ENCODE results near the gene KRT82.
"Not testable (repeated sequence)": the region's sequence is repeated elsewhere in the genome, so short reads cannot be mapped to it uniquely, and the experiment has no call there.

Gene KRT82

GRCh38 chr12:52434760-52435530 is 28.8 kb upstream of the KRT82 start:
- DNase-seq, result no peak

GRCh38 chr12:52434081-52434733 is 28.1 kb upstream of the KRT82 start, which contains the start of gene KRT75:
Gene KRT75, minus strand, starts transcription at chr12:52434371. Its CDS starts 67 bp downstream, at chr12:52434304.
- DNase-seq, result no peak

- DNase-seq, result no peak
Observed at GRCh38 chr12:52433501-52434080, 27.5 kb upstream of the KRT82 start.

GRCh38 chr12:52432559-52433207 is 26.5 kb upstream of the KRT82 start:
- DNase-seq, result no peak

GRCh38 chr12:52428121-52428520 is 22.0 kb upstream of the KRT82 start:
- no peak for DNase-seq

GRCh38 chr12:52427083-52427482 is 20.9 kb upstream of the KRT82 start:
- DNase-seq, result no peak

GRCh38 chr12:52426034-52426433 is 19.9 kb upstream of the KRT82 start:
- no peak for DNase-seq

GRCh38 chr12:52425466-52425865 is 19.3 kb upstream of the KRT82 start:
- no peak for DNase-seq

- DNase-seq, result no peak
Observed at GRCh38 chr12:52423661-52424500, 17.7 kb upstream of the KRT82 start.

DNA sequence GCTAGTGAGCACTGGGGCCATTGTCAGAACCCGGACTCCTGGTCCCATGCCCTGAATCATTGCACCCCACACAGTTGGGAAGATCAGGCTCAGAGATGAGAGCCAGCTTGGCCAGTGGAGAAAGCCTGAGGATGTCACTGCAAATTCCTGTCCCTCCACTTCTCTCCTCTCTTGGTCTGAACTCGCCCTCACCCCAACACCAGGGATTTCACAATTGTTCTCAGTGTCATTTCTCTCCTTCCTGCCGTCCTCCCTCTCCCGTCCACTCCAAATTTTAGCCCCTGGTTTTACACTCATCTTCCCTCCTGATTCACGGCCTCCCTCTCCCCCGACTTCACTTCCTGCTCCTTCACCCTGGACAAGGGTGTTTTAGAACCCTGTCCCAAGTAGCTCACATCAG is 16.9 kb upstream of the KRT82 start:
- DNase-seq, result no peak

- DNase-seq, result no peak
Observed at GRCh38 chr12:52419656-52420055, 13.5 kb upstream of the KRT82 start.

GRCh38 chr12:52418576-52419110 is 12.5 kb upstream of the KRT82 start:
- no peak for DNase-seq

- no peak for DNase-seq
Observed at GRCh38 chr12:52417740-52418139, 11.6 kb upstream of the KRT82 start.

- DNase-seq, result no peak
Observed at GRCh38 chr12:52416795-52417194, 10.7 kb upstream of the KRT82 start.

GRCh38 chr12:52415870-52416750 is 10.0 kb upstream of the KRT82 start:
- DNase-seq, result no peak

GRCh38 chr12:52414936-52415335 is 8.8 kb upstream of the KRT82 start:
- DNase-seq, result no peak

DNA sequence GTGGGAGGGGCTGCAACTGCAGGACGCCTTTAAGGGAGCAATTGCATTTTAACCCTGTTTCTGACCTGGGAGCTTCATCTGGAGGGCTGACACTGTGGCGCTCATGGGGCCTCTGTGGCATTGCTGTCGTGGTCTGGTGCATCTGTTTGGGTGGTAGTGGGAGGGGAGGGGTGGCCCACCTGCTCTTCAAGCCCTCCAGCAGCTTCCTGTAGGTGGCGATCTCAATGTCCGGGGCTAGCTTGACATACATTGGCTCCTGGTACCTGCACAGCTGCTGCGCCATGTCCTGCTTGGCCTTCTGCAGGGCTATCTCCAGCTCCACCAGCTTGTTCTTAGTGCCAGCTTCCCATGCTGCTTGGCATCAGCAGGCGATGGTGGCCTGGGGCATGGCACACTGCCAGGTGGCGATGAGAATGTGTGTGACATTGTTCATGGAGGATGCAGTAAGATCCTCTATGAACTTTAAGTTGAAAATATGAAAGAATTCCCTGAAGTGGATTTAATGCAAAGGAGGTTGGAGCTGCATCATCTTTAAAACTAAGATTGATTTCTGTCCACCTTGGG is 7.7 kb upstream of the KRT82 start:
- no peak for DNase-seq

DNA sequence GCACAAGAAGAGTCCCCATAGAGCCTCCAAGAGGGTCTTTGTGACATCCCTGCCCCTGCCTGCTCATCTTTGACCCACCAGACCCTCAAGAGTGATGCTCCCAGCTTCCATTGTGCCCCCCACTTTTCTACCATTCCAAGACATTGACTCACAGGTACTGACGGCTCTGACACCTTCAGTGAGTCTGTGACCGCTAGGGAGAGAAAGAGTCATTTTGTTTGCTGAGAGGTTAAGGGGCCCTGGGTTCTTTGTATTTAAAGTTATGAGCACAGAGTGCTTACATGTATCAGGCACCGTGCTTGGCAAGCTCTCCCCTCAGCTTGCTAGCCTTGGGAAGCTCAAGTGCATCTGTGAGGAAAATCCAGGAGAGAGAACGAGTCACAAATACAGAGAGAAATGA is 7.1 kb upstream of the KRT82 start:
- no peak for DNase-seq

GRCh38 chr12:52411815-52412214 is 5.7 kb upstream of the KRT82 start:
- no peak for DNase-seq

GRCh38 chr12:52410589-52411248 is 4.6 kb upstream of the KRT82 start:
- DNase-seq, result not testable (repeated sequence)

All from GDM1 (cell line).